Hematopoietic multipotent progenitor cell treated with erythropoietin and hydrocortisone succinate and interleukin-3 and kit ligand, for 8 days (in vitro differentiated cells): ENCODE results near the gene CCDC146.
"Not testable (repeated sequence)": the region's sequence is repeated elsewhere in the genome, so short reads cannot be mapped to it uniquely, and the experiment has no call there.

Source experiments
- DNase-seq: peaks from one replicate; pipeline ENCODE4 v3.0.0-alpha.2; 2015

Gene CCDC146

DNA sequence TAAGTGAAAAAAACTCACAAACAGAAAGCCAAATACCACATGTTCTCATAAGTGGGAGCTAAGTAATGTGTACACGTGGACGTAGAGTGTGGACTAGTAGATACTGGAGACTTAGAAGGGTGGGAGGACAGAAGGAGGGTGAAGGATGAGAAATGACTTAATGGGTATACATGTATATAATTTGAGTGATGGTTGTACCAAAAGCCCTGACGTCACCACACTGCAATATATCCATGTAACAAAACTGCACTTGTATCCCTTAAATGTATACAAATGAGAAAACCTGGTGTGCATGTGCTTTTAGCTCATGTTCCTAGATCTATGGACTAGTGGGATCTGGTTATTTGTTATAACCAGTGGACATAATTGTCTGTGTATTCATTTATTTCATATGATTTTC is 125.7 kb downstream of the CCDC146 start:
- no peak for DNase-seq

- no peak for DNase-seq
Observed at GRCh38 chr7:77252506-77252905, 130.1 kb downstream of the CCDC146 start.

- no peak for DNase-seq
Observed at GRCh38 chr7:77253151-77253550, 130.7 kb downstream of the CCDC146 start.

DNA sequence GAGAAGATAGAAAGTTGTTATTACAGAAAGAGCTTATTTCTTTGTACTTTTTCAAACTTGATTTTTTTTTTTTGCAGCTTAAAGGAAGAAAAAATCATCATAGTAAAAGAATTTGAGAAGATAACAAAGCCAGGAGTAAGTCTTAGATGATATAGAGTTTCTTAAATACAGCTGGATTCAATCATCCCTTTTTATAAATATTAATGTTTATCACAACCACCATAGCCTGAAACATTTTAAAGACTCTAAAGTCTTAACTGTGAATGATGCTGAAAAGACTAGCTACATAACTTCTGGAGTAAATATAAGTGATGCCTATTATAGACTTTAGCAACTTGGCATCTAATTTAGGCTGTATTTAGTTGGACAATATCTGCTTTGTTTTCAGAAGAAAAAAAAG is 132.0 kb downstream of the CCDC146 start:
- DNase-seq = no peak

- no peak for DNase-seq
Observed at GRCh38 chr7:77254915-77255314, 132.5 kb downstream of the CCDC146 start.

DNA sequence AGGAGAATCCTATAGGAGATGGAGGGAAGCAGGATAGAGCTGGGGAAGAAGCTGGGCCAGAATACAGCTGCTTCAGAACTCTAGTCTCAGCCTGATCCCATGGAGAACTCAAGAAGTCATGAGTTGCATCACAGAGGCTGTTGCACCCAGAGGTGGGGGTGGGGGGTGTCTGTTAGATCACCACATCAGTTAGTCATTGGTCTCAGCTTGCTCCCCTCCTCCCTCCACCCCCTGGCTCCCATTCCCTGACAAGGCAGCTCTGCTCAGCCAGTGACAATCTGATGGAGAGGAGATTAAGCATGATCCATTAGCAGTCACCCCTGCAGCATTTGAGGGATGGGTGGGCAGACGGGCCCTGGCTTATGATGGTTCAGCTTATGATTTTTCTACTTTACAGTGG is 135.6 kb downstream of the CCDC146 start:
- no peak for DNase-seq

DNA sequence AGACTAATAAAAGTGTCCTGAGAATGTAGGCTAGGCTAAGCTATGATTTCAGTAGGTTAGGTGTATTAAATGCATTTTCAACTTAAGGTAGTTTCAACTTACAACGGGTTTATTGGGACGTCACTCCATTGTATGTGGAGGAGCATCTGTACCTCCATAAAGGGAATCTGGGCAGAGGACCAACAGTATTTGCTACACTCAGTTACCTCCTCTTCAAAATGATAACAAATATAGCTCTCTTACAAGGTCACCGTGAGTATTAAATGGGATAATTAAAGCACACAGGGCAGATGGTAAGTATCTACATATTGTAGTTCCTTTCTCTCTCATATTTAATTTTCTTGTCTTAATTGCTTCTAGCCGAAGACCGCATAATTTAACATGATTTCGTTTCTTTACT is 136.2 kb downstream of the CCDC146 start:
- no peak for DNase-seq

GRCh38 chr7:77262316-77262715 is 139.9 kb downstream of the CCDC146 start:
- DNase-seq = no peak

DNA sequence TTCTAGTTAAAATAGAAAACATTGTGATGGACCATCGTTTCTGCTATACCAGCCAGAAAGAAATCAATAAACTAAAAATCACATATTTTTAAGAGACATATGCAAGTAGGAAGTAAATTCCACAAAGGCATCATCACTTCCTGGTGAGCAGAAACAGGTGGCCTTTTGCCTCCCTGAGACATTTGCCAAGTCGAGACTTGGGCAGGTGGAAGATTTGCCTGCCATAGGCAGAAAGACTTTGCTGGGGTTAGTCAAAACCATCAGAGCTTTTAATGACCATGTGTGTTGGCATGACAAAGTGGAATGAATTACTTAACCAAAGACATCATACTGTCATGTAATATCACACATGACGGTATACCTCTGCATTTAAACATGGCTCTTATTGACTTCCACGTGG is 143.3 kb downstream of the CCDC146 start:
- no peak for DNase-seq

DNA sequence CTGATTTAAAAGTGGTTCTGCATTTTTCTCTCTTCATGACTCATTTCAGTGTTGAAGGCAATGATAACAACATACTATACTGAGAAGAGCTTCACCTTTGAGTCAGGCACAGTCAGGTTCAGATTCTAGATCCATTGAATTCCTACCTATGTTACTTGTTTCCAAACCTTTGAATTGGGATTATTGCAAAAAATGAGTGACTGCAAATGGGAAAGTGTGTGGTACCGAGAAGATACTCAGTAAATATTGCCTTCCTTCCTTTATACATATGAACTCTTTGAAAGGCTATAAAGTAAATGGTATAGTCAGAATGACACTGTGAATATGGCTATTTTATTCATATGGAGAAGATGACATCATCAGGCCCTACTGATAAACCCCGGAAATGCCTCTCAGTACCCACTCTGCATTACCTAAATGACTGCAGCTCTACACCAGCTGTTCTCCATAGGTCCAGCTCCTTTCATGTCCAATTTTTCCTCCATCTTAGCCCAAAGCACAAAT is 143.9 kb downstream of the CCDC146 start:
- DNase-seq = no peak

GRCh38 chr7:77269360-77270093 is 147.1 kb downstream of the CCDC146 start:
- no peak for DNase-seq

- DNase-seq = no peak
Observed at GRCh38 chr7:77270094-77270480, 147.7 kb downstream of the CCDC146 start.

- no peak for DNase-seq
Observed at GRCh38 chr7:77271766-77272165, 149.4 kb downstream of the CCDC146 start.

GRCh38 chr7:77275663-77276062 is 153.2 kb downstream of the CCDC146 start:
- DNase-seq = not testable (repeated sequence)

- DNase-seq = no peak
Observed at GRCh38 chr7:77276120-77276519, 153.7 kb downstream of the CCDC146 start.

DNA sequence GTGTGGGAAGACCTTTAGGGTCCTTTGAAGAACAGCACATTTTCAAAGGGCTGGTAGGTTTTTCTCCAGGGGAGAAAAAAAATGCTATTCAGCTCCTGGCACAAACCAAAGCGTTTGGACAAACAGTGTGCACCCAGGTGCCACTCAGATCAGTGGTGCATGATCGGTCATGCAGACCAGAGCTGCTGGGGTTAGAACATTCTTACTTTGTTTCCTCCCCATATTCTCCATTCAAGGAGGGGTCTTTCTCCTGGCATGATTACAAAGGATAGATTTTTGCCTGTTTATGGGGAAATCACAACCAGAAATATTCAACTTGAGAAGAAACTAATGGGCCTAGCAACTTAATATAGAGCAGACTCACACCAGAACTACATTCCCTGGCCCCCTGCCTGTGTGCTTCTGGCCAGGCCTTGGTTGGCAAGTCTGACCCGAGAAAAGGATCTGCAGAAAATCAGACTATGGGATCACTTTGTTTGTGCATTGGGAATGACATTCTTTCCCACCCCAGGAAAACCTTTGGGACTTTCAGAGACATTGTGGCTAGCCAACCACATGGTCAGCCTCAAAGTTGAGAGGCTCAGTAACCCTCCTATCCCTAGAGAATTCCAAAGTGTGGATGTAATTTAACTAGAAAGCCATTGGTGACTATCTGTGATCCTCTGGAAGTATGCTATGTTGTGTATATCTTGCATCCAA is 159.5 kb downstream of the CCDC146 start:
- DNase-seq = no peak

- DNase-seq = no peak
Observed at GRCh38 chr7:77282897-77283296, 160.5 kb downstream of the CCDC146 start.

DNA sequence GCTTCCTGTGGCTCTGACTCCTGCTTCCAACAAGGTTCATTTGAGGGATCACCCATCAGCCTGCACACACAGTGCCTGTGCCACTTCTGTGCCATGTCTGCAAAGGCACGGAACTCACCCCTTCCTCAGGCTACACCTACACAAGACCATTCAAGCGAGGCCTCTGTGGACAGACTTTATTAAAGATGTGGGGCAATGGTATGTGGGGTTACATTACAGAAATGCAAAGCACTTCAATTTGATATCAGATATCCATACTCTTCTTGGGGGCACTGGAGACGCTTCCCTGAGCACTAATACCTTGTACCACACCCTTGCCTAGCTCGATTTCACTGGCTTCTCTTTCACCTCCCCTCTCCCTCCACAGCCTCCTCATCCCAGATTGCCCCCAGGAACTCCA is 161.6 kb downstream of the CCDC146 start:
- DNase-seq = no peak

GRCh38 chr7:77284616-77285015 is 162.2 kb downstream of the CCDC146 start:
- DNase-seq = no peak

DNA sequence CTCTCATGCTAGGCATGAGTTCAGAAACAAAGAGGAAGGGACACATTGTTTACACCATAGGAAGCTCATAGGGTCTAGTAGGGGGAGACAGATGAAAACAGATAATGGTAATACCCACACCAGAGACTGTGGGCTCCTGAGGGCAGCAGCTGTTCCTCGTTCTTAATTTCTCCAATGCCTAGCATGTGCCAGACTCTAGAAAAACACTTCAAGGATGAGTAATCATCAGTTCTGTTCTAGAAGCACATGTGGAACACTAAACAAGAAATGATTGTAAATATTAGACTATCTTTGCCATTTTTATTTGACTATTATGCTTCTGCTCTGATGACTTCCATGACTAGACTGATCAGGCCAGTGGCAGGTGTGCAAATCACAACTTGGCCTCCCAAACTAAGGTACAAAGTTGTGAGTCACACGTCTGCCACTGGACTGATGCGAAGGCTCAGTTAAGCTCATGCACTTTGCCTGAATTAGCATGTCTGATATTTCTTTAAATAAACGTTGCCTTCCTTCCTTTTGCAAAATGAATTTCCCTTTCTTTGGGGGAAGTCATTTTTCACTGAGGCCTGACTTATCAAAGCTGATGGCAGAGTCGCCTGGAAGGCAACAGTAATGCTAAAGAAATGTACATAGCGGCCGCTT is 166.4 kb downstream of the CCDC146 start:
- no peak for DNase-seq

- no peak for DNase-seq
Observed at GRCh38 chr7:77289387-77289786, 167.0 kb downstream of the CCDC146 start.

- DNase-seq = no peak
Observed at GRCh38 chr7:77290425-77290824, 168.0 kb downstream of the CCDC146 start.

GRCh38 chr7:77293046-77293445 is 170.6 kb downstream of the CCDC146 start:
- no peak for DNase-seq

DNA sequence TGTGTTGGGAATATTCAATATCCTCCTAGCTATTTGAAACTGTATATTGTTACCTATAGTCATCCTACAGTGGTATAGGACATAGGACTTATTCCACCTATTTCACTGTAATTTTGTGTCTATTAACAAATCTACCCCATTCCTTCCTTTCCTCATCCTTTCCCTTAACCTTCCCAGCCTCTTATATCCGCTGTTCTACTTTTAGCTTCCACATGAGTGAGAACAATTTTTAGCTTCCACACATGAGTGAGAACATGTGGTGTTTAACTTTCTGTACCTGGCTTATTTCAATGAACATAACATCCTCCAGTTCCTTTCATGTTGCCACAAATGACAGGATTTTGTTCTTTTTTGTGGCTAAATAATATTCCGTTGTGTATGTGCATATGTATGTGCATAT is 173.1 kb downstream of the CCDC146 start:
- DNase-seq = no peak
